Cortex of kidney (tissue), 1 donor: ENCODE data around the gene GLB1L2.
"Not testable (repeated sequence)": the region's sequence is repeated elsewhere in the genome, so short reads cannot be mapped to it uniquely, and the experiment has no call there.

Source experiments
- DNase-seq: peaks from one replicate; lab custom pipeline; 2025; lab: John Stamatoyannopoulos, UW

The GLB1L2 gene, protein sequence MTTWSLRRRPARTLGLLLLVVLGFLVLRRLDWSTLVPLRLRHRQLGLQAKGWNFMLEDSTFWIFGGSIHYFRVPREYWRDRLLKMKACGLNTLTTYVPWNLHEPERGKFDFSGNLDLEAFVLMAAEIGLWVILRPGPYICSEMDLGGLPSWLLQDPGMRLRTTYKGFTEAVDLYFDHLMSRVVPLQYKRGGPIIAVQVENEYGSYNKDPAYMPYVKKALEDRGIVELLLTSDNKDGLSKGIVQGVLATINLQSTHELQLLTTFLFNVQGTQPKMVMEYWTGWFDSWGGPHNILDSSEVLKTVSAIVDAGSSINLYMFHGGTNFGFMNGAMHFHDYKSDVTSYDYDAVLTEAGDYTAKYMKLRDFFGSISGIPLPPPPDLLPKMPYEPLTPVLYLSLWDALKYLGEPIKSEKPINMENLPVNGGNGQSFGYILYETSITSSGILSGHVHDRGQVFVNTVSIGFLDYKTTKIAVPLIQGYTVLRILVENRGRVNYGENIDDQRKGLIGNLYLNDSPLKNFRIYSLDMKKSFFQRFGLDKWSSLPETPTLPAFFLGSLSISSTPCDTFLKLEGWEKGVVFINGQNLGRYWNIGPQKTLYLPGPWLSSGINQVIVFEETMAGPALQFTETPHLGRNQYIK

DNA sequence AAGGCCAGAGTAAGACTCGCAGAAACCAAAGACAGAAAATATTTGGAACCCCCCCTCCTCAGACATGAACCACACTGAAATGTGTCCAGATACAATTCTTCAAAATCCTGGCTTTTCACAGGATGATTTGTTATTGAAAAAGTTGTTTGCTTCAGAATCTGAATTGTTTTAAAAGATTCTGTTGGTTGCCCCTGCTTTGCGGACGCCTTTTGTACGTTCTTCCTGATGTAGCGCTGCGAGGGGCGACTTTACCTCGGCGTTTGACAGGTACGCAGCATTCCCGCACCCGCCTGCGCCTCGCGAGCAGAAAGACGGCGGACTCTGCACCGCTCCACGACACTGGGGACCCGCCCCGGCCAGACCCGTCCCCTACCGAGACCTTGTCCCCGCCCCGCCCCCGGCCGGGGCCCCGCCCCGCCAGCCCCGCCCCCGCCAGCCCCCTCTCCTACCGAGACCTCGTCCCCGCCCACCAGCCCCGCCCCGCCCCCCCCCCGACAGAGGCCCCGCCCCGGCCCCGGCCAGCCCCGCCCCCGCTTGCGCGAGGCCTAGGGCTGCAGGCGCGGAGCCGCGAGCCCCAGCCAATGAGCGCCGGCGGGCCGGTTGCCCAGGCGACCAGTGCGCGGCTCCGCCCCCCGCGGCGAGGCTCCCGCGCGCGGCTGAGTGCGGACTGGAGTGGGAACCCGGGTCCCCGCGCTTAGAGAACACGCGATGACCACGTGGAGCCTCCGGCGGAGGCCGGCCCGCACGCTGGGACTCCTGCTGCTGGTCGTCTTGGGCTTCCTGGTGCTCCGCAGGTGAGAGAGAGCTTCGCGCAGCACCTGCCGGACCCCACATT is at the start of gene GLB1L2:
Gene GLB1L2, plus strand, starts transcription at position 635 of the 835 bp plus-strand sequence. Its CDS starts 74 bp downstream, at position 709.
- no peak for DNase-seq

DNA sequence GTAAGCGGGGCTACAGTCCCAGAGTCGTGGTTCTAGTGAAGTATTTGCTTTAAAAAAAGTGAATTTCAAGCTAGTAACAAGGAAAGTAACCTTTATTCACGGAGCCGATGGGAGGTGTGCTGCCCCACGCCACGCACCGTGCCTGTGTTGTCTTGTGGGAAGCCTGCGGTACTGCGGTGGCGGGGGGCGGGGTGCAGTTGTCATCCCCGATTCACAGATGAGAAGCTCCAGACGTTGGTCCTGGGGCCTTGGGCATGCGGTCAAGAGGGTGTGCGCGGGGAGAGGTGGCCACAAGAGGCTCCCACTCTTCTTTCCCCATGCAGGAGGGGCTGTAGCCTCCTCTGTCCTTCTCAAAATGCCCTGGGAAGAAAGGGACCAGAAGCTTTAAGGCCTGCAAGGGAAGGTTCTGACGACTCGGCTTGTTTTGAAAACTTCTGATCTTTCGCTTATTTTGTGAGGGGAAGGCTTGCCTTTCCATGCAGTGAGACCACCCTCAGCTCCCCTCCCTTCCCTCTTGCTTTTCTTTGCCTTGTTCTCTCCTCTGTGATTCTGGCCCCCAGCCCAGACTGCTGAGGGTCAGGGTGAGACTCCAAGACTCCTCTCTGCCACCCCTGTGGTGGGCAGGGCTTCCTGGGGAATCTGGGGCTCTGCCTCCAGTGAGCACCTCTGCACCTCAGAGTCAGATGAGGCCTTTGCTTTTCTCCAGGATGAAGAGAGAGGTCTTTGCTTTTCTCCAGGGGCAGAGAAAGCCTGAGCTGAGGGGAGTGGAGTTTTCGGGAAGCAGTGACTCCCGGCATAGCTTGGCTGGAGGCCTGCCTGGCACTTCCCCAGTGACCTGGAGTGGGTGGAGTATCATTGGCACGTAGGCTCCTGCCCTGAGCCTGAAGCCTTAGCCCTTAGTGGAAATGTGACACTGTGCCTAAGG is 49.4 kb upstream of the GLB1L2 start:
- DNase-seq, result no peak

- no peak for DNase-seq
Observed at GRCh38 chr11:134283461-134284230, 48.1 kb upstream of the GLB1L2 start.

DNA sequence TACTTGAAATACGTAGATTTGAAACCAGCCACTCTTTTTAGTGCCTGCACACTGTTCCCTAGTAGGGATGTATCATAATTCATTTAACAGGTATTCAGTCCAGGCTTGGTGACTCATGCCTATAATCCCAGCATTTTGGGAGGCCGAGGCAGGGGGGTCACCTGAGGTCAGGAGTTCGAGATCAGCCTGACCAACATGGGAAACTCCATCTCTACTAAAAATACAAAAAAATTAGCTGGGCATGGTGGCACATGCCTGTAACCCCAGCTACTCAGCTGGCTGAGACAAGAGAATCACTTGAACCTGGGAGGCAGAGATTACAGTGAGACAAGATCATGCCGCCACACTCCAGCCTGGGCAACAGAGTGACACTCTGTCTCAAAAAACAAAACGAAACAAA is 47.4 kb upstream of the GLB1L2 start:
- not testable (repeated sequence) for DNase-seq

DNA sequence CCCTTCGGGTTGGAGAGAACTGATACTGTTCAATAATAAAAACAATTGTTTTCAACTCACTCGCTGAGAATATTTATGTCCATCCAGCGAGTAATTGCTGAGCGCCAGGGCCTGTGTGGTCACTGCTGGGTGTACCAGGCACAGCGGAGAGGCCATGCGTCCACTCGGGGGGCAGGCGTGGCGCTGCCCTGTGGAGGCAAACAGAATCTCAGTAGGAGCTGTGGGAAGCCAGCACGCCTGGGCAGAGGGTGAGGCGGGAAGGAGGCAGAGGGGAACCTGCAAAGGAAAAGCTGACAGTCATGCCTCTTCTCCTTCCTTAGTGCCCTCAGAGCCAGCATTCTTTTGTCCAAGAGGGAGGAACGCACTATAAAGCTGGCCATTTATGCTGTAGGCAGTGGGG is 44.2 kb upstream of the GLB1L2 start:
- no peak for DNase-seq

GRCh38 chr11:134288486-134288885 is 43.3 kb upstream of the GLB1L2 start:
- no peak for DNase-seq

DNA sequence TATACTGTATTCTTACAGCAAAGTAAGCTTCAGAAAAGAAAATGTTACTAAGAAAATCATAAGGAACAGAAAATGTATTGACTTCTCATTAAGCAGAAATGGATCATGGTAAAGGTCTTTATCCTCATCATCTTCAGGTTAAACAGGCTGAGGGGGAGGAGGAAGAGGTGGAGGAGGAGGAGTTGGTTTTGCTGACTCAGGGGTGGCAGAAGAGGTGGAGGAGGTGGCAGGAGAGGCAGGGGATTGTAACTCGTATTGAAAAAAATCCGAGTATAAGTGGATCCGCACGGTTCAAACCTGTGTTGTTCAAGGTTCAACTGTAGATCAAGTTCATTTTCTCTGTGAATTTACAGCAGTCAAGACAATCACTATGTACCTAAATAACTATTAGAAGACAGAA is 42.6 kb upstream of the GLB1L2 start:
- DNase-seq, result no peak

GRCh38 chr11:134289789-134290188 is 42.0 kb upstream of the GLB1L2 start:
- DNase-seq, result no peak

- no peak for DNase-seq
Observed at GRCh38 chr11:134290646-134291045, 41.1 kb upstream of the GLB1L2 start.

- no peak for DNase-seq
Observed at GRCh38 chr11:134291196-134291595, 40.6 kb upstream of the GLB1L2 start.

GRCh38 chr11:134292661-134293060 is 39.1 kb upstream of the GLB1L2 start:
- no peak for DNase-seq

- DNase-seq, result no peak
Observed at GRCh38 chr11:134293119-134294113, 38.4 kb upstream of the GLB1L2 start.

DNA sequence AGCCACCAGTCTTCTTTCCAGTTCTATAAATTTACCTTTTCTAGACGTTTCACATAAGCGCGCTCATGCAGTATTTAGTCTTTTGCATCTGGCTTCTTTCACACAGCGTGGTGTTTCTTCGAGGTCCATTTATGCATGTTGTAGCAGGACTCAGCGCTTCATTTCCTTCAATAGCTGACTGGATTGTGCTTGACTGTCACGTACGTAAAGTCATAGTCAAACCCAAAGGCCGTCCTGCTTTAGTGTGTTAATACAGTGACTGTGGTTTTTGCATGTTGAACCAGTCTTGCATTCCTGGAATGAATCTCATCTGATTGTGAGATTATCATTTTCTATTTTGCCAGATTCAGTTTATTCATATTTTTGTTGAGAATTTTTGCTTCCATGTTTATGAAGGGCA is 37.1 kb upstream of the GLB1L2 start:
- no peak for DNase-seq

DNA sequence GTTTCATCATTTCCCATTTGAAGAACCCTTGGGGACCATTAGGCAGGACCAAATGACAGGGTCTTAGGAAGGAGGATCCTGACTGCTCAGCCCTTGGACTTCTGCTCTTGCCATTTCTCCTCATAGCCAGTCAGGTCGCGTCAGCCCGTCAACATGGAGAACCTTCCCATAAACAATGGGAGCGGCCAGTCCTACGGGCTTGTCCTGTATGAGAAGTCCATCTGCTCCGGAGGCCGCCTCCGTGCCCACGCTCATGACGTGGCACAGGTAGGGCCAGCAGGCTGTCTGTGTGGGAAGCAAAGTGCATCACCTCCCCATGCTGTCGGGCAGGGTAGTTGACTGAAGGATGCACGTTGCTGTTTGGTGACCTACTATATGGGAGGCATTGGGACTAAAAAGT is 19.6 kb upstream of the GLB1L2 start:
- no peak for DNase-seq

DNA sequence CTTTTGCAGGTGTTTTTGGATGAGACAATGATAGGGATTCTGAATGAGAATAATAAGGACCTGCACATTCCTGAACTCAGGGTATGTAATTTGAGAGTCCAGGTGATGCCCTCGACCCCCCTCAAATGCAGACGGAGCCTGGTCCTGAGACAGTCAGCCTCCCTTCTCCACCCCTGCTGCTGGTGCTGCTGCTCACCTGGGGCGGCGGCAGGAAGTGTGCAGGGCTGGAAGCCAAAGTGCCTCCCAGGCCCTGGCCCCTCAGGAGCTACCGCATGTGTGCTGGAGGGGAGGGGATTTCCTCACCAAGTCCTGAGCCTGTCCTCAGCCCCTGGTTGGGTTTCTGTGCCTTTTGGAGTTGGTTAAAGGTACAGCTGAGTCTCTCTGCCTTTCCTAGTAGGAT is 19.0 kb upstream of the GLB1L2 start:
- no peak for DNase-seq

DNA sequence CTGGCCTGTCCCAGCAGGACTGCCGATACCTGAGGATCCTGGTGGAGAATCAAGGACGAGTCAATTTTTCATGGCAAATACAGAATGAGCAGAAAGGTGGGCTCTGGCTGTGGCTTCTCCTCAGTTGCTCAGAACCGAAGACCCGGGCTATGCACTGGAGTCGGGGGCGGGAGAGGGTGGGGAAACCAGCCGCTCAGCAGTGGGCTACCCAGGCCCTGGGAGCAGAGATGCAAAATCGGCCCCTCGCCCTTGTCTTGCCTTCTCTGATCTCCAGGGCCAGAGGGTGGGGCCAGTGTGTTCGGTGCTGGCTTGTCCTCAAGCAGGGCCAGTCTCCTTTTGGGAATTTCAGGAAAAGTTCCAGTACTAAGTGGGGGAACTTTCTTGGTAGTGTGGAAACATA is 18.4 kb upstream of the GLB1L2 start:
- DNase-seq, result no peak

DNA sequence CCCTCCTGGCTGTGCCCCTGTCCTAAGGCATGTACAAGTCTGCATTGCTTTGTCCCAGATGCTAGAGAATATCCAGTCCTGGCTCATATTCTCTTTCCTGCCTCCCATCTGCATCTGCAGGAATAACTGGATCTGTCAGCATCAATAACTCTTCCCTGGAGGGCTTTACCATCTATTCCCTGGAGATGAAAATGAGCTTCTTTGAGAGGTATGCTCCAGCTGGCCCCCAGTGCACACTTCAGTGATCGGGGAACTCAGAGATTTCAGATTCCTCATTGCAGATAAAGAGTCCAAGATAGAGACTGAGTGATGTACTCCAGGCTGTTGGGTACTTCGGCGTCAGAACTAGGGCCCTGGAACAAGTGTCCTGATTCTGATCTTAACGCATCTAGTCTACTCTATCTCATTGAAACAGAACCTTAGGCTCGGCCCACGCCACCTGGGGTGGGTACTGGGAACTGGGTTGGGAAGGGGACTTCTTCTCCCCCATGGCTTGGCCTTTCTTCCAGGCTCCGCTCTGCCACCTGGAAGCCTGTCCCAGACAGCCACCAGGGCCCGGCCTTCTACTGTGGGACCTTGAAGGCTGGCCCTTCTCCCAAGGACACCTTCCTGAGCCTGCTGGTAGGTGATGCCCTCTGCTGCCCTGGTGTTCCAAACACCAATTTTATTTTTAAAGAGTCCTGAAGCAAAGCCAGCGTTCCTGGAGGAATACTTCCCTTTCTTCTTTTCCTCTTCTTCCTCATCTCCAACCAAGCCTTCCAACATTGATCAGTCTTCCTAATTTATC is 17.8 kb upstream of the GLB1L2 start:
- DNase-seq, result no peak

DNA sequence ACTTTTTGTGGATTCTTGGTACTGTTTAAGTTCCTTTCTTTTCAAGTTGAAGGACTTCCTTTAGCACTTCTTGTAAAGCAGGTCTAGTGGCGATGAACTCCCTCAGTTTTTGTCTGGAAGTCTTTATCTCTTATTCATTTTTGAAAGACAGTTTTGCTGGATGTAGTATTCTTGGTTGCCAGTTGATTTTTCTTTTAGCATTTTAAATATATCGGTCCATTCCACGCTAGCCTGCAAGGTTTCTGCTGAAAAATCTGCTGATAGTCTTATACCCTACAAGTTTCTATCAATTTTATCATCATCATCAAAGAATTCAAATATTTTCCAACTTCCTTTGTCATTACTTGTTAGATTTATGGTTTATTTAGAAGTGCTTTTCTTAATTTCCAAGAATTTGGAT is 14.7 kb upstream of the GLB1L2 start:
- no peak for DNase-seq

DNA sequence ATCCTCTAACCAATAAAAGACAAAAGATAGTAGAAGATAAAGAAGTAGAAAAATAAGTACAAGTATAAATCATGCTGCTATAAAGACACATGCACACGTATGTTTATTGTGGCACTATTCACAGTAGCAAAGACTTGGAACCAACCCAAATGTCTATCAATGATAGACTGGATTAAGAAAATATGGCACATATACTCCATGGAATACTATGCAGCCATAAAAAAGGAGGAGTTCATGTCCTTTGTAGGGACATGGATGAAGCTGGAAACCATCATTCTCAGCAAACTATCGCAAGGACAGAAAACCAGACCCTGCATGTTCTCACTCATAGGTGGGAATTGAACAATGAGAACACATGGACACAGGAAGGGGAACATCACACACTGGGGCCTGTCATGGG is 10.4 kb upstream of the GLB1L2 start:
- not testable (repeated sequence) for DNase-seq
